Stimulated activated CD4-positive, alpha-beta T cell treated with anti-CD3 and anti-CD28 coated beads, Interleukin-2, amount 100 ng/mL, for 48 hours (primary cell): ENCODE data around the gene ITPR1.

ENCODE experiments used
- DNase-seq, 2 donors: peaks; one replicate each; pipeline ENCODE4 v3.0.0-alpha.2; 2020

ITPR1 gene

DNA sequence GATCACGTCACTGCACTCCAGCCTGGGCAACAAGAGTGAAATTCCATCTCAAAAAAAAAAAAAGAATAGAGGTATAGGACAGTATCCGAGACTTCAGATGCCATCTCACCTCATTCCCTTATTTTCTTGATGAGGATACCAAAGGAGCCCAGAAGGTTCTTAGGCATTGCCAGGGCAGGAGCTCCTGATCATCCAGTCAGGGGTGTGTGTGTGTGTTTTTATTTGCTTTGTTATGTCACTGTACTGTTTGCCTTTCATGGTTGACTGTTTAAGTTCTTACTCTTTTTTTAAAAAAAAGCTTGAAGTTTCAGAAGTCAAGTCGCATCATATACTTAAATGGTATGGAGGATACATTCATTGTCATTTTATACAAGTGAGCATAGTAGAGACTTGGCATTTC, 346.1 kb downstream of the ITPR1 start:
- DNase-seq, result no peak

DNA sequence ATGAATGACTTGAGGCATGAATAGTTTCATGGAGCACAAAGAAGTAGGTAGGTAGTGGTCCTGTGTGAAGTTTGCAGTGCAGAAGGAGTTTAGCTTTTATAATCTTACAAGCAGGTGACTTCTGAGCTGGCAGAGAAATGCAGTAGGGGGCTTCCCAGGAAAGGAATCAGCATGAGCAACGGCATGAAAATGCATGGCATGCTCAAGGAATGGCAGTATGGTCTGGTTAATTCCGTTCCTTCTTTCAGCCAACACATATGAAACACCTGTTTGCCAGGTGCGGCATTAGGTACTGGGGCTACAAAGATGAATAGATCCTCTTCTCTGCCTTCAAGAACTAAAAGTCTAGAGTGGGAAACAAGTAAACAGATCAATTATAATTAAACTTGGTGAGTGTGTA, 348.1 kb downstream of the ITPR1 start:
- DNase-seq, result no peak

DNA sequence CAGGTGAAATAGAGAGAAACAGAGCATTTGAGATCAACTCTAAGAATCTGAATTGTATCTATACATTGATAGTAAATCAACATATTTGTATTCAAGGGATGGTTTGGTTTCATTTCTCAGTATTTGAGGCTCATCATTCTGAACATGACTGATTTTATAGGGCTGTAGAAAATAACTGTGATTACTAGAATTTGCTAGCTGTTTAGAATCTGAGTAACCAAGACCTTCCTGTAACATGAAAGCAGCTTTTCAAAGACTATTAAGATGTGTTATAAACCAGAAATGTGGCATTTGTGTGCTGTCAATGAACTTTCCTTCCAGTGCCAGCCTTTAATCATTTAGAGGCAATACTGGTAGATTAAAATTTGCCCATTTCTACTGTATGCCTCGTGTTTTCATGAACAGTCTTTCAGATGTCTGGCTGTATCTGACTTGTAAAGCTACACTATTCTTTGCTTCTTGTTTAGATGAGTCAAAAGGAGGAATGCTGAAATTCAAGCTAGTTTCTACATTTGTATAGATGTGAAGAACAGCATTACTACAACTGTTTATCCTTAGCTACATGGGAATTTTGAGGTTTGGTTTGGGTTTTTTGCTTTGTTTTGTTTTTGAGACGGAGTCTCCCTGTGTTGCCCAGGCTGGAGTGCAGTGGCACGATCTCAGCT, 348.8 kb downstream of the ITPR1 start:
- no peak for DNase-seq

DNA sequence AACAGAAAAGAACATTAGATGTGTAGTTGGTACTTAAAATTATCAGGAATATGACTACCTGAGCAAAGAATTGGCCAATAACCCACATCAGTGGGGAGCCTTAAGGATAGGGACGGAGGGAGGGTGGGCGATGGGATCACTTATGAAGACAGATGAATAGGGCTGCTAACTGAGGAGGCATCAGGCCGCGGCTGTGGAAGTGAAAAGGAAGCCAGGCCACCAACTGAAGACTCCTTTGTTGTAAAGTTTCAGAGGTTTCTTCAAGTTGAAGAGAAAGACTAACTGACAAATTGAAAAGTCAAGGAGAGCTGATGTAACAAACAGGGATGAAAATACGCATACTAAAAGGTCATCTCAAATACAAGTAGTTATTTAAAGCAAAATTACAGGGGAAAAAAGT, 350.5 kb downstream of the ITPR1 start:
- DNase-seq, result no peak

DNA sequence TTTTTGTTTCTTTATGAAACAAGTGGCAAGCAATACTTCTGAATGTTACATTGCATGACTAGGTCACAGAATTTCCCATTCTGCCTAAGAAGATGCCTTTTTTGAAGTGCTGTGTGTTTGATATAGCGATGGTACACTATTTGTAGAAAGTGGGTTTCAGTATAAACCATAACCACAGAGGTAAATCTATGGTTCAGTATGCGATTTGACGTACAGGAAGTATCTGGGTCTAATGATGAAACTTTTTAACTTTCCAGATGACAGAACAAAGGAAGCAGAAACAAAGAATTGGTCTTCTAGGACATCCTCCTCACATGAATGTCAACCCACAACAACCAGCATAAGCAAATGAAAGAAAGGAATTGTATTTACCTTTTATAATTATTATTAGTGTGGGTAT, 352.7 kb downstream of the ITPR1 start:
- DNase-seq, result no peak

DNA sequence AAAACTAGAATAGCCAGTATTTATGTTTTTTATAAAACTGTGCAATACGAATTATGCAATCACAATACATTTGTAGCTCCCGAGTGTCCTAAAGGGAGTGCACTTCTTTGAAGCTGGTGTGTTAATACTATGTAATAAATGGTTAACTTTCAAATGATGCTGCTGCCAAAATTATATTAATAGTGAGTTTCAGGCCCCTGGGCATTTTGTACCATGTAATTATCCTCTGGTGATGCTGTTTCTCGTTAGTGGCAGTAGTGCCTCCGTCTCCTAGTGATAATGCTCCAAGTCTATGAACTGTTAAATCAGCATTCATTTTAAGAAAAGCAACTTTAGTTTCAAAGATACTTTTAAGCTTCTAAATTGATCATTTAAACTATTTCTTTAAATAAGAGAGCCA, 353.4 kb downstream of the ITPR1 start:
- DNase-seq, result no peak

DNA sequence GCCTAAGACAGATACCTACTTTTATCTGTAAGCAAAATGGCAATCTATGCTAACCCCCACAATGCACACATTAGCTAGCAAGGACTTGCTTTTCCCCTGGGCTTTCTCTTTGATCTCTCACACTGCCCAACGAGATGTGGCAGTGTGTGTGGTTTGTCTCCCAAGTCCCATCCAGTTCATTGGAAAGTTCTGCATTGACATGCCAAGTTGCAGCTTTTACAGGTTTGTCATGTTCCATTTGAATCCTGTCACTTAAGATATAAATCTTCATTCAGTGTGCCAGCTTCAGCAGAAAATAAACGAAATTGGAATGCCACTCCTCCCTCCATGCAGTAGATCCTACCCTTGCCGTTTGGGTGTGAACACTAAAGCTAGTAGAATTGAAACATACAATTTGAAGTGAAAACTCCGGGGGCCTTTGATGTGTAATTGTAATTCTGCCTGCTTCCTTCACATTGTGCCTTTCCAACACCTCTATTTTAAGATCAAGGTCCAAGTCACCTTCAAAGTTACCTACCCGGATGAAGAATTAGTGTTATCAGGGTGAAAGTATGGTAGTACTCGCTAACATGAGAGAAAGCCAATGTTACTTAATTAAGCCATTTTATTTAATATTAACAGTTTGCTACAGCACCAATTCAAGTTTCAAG, 355.2 kb downstream of the ITPR1 start:
- no peak for DNase-seq

DNA sequence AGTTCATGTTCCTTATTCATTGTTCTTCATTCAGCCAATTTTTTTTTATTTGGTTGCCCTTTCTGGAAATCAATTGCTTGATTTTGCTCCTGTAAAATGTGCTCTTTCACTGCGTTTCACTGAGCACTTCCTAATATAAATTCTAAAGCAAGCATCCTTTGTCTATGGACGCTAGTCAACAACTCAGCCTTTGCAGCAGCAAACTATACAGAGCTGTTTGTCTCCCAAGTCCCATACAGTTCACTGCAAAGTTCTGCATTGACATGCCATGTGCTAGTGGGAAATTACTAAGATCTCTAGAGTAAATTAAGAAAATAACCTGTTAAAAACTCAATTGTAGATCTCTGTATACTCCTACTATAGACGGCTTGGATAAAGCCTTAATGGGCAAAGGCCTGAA, 356.0 kb downstream of the ITPR1 start:
- no peak for DNase-seq

DNA sequence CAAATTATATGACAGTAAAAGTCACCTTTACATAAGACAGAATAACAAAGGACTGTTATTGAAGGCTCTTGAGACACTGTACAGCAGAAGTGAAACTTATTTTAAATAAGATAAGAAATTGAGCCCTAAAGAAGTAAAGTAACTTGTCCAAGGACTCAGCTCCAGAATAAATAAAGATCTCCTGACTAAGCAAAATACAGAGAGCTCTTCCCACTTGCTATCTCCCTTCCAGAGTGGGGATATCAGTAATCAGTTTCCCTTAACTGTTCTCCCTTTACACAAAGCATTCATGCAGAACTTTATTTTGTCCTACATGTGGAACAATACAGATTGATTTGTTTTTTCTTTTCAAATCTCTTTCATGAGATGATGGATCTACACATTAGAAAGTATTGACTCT, 356.6 kb downstream of the ITPR1 start:
- DNase-seq, result no peak

DNA sequence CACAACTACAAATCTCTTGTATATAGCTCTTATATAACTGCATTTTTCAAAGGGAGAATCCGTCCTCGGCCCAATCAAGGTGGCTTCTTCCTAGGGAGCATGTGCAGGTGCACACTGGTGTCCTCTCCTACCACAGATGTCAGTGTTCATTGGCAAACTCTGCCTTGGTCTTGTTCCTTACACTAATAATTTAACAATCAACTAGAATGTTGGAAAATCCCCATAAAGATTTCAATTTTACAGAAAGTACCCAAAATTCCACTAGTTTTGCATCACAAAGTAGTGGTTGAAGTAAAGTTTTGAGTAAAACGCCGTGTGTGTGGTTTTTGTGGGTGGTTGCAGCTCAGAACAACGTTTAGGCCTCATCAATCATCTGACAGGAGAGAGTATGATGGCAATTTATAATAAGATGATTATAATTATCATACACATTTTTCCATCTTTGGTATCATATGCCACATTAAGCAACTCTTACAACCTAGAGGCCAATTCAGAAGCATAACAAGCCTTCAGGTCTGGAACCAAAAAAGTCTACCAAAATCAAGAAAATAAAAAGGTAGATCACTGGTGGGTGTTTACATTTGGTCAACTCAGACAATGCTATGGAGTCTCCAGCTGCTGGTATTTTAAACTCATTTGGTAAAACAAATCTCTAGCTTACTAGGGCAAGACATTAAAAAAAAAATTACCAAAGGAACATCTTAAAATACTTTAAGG, 357.2 kb downstream of the ITPR1 start:
- peak; percentile 37 to 45 for DNase-seq

DNA sequence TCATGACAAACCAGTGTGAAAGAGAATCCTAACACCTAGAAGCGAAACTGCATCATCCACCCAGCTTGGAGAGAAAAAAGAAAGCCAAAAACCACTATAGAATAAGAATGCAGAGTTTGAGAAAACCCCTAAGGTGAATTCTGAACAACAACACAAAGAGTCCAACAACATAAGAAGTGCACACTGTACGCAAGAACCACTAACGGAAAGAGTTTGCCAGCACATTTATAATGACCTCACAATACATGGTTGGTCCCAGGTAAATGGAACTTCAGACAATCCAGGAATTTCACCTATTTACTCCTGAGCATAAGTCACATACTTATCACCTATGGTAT, 357.7 kb downstream of the ITPR1 start:
- DNase-seq, result no peak

DNA sequence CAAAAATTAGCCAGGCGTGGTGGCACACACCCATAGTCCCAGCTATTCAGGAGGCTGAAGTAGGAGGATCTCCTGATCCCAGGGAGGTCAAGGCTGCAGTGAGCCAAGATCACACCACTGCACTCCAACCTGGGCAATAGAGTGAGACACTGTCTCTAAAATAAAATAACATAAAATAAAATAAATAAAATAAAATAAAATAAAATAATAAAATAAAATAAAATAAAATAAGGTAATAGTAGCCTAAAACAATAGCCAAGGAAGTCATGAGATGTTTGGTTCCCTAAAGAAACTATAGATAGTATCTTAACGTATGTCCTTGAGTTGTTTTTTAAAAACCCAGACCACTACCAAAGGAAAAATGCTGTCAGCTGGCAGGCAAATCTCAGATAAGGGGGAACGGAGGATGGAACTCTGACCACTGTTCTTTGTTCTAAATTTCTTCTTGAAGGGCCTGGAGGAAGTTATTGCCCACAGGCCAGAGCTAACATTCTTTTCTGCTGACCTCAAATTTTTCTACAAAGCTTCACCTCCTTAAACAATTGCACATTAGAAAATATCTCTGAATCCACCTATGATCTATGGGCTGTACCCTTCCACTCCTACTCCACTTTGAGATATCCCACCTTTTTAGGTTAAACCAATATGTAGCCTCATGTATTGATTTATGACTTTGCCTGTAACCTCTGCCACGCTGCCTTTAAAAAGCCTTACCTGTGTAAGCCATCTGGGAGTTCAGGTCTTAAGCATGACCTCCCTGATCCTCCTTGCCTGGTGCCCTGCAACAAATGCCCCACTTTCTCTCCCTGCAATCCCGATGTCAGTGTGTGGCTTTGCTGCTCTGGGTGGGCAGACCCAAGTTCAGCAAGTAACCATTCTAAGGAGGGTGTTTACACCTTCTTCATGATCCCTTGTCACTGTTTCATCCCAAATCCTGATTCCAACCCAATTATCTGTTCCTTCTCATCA, 359.9 kb downstream of the ITPR1 start:
- no peak for DNase-seq

DNA sequence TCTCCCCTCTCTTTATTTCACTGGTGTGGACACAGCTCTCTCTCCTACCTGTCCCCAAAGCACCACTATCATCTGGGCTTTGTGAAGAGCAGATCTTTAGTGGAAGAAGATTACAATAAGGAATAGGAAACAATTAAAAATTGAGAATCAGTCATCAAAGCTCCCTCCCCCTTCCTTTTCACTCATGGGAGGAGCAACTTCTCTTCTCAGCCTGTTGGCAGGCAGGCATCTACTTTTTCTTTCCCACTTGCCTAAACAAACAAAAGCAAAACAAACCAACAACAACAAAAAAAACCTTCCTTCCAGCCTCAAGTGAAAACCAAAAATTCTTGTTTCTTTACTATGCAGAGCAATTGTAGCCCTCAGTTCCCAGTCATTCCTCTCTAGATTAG, 360.6 kb downstream of the ITPR1 start:
- no peak for DNase-seq

DNA sequence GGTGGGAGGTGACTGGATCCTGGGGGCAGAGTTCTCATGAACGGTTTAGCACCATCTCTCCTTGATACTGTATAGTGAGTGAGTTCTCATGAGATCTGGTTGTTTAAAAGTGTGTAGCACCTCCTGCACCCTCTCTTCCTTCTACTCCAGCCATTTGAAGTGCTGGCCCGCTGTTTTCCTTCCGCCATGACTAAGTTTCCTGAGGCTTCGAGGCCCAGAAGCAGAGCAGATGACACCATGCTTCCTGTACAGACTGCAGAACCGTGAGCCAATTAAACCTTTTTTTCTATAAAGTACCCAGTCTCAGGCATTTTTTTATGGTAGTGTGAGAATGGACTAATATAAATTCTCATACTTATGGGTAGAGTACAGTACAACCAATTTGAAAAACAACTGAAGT, 362.5 kb downstream of the ITPR1 start:
- DNase-seq, result no peak

DNA sequence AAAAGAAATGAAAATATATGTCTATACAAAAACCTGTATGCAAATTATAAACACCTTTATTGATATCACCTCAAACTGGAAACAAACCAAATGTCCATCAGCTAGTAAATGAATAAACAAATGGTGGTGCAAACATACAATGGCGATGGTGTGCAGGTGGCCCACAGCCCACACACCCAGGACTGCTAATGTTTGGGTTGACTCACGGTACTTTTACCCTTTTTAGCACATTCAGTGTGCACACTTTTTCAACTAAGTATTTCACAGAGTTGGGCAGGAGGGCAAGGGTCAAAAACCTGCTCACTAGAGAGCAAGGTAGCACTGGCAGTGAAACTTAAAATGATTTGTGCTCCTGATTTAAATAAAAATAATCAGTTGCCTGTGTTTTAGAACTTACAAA, 363.0 kb downstream of the ITPR1 start:
- DNase-seq, result no peak

DNA sequence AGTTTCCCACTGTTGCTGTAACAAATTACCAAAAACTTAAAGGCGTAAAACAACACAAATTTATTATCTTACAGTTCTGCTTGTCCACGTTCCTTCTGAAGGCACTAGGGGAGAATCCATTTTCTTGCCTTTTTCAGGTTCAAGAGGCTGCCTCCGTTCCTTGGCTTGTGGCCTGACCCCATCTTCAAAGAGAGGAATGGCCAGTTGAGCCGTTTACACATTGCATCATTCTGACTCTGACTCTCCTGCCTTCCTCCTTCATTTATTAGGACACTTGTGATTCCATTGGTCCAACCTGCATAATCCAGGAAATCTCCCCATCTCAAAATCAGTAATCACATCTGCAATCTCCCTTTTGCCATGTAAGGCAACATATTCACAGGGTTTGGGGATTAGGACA, 363.4 kb downstream of the ITPR1 start:
- no peak for DNase-seq

DNA sequence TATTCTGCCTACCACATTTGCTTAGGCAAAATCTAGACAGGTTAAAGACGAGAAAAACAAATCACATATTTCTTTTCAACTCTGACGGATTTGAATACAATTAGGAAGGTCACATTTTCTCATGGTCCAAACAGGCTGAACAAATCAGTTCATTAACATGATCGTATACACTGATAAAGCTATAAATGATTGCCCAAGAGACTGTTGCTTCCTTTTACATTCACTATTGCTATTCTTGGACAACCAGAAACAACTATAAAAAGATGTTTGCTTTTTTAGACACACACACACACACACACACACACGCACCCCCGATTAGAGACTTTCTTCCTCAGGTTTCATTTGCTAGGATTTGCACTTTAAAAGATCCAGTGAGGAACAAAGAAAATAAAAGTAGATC, 363.8 kb downstream of the ITPR1 start:
- no peak for DNase-seq

DNA sequence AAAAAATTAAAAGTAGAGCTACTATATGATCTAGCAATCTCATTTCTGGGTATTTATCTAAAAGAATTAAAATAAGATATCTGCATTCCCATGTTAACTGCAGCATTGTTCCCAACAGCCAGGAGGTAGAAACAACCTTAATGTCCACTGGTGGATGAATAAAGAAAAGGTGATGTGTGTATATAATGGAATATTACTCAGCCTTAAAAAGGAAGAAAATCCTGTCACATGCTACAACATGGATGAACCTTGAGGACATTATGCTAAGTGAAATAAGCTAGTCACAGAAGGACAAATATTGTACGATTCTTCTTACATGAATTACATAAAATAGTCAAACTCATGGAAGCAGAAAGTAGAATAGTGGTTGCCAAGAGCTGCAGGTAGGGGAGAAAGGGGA, 366.6 kb downstream of the ITPR1 start:
- no peak for DNase-seq

DNA sequence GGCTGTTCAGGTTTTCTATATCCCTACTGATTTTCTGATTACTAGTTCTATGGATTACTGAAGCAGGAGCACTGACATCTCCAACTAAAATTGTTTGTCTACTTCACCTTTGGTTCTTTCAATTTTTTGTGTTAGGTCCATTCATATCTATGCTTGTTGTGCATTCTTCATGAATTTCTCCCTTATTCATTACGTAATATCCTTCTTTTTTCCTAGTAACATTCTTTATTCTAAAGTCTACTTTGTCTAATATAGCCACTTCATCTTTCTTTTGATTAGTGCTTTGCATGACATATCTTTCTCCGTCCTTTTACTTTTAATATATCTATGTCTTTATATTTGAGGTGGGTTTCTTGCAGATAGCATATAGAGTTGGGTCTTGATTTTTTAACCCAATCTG, 369.8 kb downstream of the ITPR1 start:
- no peak for DNase-seq

DNA sequence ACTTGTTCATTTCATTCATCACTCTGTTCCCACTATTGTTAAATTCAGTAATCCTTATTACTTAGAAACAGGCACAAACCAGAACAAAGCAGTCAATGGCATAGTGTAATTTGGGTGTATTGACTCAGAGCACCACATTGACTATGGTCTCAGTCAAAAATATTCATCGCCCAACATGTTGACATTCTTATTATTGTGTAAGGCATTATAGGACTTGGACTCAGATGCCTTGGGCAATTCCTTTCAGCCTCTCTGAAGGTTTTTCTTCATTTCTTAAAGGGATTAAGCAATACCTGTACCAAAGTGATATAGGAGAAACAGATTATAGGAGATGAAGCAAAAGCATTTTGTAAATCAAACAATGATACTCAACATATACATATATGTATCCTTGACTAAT, 371.4 kb downstream of the ITPR1 start:
- DNase-seq, result no peak

DNA sequence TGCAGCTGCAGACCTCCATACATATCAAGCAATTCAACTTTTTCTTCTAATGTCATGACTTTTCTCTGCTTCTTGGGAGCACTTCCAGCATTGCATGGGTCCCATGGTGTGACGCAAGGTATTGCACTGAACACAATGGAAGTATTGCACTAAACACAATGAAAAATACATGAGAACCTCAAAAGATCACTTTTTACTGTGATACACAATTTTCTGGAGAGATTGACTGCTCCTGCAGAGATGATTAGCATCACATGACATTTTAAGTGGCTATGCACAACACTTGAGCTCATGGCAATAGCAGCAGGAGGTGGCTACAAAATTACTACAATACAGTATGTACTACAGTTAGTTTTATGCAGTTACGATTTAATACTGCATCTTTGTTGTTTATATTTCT, 372.6 kb downstream of the ITPR1 start:
- no peak for DNase-seq

DNA sequence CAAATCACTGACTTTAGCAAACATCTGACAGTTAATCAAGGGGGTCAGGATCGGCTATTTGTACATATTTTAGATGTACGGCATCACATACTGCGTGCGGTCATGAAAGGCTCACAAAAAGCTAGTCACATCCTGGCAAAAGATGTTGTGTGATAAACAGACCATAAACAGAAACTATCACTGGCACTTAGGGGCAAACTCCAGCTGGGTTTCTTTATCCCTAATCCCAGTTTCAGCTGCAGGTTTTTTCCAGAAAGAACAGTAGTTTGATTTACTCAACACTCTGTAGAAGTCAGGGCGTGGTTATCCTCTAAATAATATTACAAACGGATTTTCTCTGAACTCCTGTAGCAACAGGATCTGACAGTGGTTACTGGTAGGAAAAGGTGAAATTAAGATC, 373.7 kb downstream of the ITPR1 start:
- DNase-seq, result no peak

DNA sequence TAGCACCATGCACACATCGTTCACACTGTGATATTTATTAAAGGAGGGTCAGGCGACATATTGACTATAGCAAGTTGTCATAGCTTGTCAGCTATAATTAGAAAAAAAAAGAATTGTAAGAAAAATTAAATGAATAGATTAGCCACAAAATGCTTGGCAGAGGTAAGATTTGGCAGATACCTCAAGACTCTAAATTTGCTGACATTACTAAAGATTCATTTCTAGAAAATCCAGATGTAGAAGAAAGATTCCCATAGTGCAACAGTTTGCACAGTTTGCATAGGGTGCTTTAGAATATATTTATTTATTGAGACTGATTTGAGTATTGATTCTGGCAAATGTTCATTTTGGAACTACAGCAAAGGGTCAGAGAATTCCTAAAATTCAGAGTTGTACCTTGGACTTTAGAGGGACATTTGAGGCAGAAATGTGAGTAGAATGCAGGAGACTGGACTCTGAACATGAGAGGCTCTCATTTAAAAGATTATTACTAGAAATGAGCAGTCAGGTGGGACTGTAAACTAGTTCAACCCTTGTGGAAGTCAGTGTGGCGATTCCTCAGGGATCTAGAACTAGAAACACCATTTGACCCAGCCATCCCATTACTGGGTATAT, 384.1 kb downstream of the ITPR1 start:
- no peak for DNase-seq
